Upper lobe of left lung (tissue), 6 donors: ENCODE results near the gene PITPNM1. TPM values are rescaled to one million over a fixed set of nuclear protein-coding genes. Genes with fewer than 3 reads are reported as not detected.
A peak's percentile ranks its signal among the peaks of the same experiment; 100 is the strongest.

Source experiments
- ATAC-seq, 2 donors: fragments of 200-7000 bp; cut with Tn5 transposase; one replicate each; pipeline ENCODE4 v1.9.1; 2022; ENCODE audit warnings: mild to moderate bottlenecking in 2 of 2, moderate library complexity in 2 of 2; ENCODE audit not compliant: low FRiP score in 2 of 2
- DNase-seq, 2 donors: peaks; one replicate each; pipeline ENCODE4 v3.0.0-alpha.2; 2019 to 2020
- H3K27ac ChIP-seq, 4 donors: fragments of 200-600 bp; sonication (generic); one replicate each; pipeline ENCODE4 v1.5.1; 2016 to 2019
- H3K27me3 ChIP-seq, 4 donors: fragments of 200-600 bp; sonication (generic); one replicate each; pipeline ENCODE4 v1.5.1; 2017 to 2019
- H3K36me3 ChIP-seq, 4 donors: fragments of 200-600 bp; sonication (generic); one replicate each; pipeline ENCODE4 v1.5.1; 2016 to 2019
- H3K4me1 ChIP-seq, 4 donors: fragments of 200-600 bp; sonication (generic); one replicate each; pipeline ENCODE4 v1.5.1; 2018 to 2019
- H3K4me3 ChIP-seq, 4 donors: fragments of 200-600 bp; sonication (generic); one replicate each; pipeline ENCODE4 v1.5.1; 2017 to 2019; ENCODE audit warnings: mild to moderate bottlenecking in 2 of 4, moderate library complexity in 1 of 4
- H3K9me3 ChIP-seq, 4 donors: fragments of 200-600 bp; sonication (generic); one replicate each; pipeline ENCODE4 v1.5.1; 2018 to 2019
- CTCF ChIP-seq, 6 experiments: fragments of 450-650 bp in 4 of 6; fragments of 200-600 bp in 2 of 6; sonication (generic) in 2 of 6; IDR thresholded peaks; one replicate each; pipeline ENCODE4 v1.5.1; 2016 to 2019; ENCODE audit warnings: antibody characterized with exemption in 6 of 6
- EP300 ChIP-seq, 4 donors: sonication (generic); formaldehyde crosslinking; IDR thresholded peaks; one replicate each; pipeline ENCODE4 v1.5.1; 2017; ENCODE audit warnings: antibody characterized with exemption in 4 of 4, control low read depth in 2 of 4
- POLR2A ChIP-seq, 4 donors: fragments of 450-650 bp; IDR thresholded peaks; one replicate each; pipeline ENCODE4 v1.5.1; 2016 to 2017; ENCODE audit warnings: antibody characterized with exemption in 4 of 4, mild to moderate bottlenecking in 2 of 4
- POLR2AphosphoS5 ChIP-seq, 2 donors: sonication (generic); formaldehyde crosslinking; IDR thresholded peaks; one replicate each; pipeline ENCODE4 v1.5.1; 2017; ENCODE audit warnings: antibody characterized with exemption in 2 of 2
- WGBS, 2 donors: methylation state at CpG; one replicate each; pipeline ENCODE4 v1.1.5; 2017 to 2018; 5-methylcytosine and 5-hydroxymethylcytosine counted together
- total RNA-seq, 6 donors: library from RNA; depleted of rRNA in 4 of 6; stranded (reverse); fragments of >200 nt in 4 of 6; gene quantifications; one replicate each; pipeline versions ENCODE4 v1.1.0 to v1.2.1, GENCODE V29; 2016 to 2021
- donor health status: DM: no; HTN: no; CAD: no; lungs with moderate emphysema.
- donor health status: DM: no; HTN: yes; CAD: no; lungs with severe emphysema.

PITPNM1 gene
- total RNA-seq, 6 donors from 2014 or later = 32.0 to 90.1 (median 40.7) TPM

GRCh38 chr11:67463680-67464410, 41.3 kb downstream of the PITPNM1 start:
- H3K4me1 ChIP-seq = peaks cover 28 to 46% (median 36%) of the 10 kb centered on the region in 4 donors
- WGBS, 2 donors = 77 to 78% methylated on average over 19 to 20 of the region's 20 CpGs
- H3K4me3 ChIP-seq = peak overlapping the region in 3 of 4 donors; percentile 54 to 60 (median 57)
- H3K27ac ChIP-seq = peak overlapping the region; percentile 85 to 96 (median 92)
- no peaks in the 10 kb centered on the region for H3K9me3 ChIP-seq
- TF ChIP-seq POLR2A (IDR thresholded peaks at IDR 0.05) = peak in 1 of 4 donors; percentile 60
- no peak for TF ChIP-seq CTCF (IDR thresholded peaks at IDR 0.05)
- TF ChIP-seq POLR2AphosphoS5 (IDR thresholded peaks at IDR 0.05) = peak in 1 of 2 donors; percentile 23
- peak; percentile 25 to 74 for ATAC-seq
- no peaks in the 10 kb centered on the region for H3K27me3 ChIP-seq
- peak; percentile 77 to 89 for DNase-seq
- H3K36me3 ChIP-seq = no peaks in the 10 kb centered on the region

GRCh38 chr11:67463186-67463585, 42.0 kb downstream of the PITPNM1 start:
- no peak overlapping the region for H3K4me3 ChIP-seq
- no peak for DNase-seq
- WGBS, 2 donors = 93 to 98% methylated on average over 10 of the region's 10 CpGs
- H3K27ac ChIP-seq = peak overlapping the region in 1 of 4 donors; percentile 93
- TF ChIP-seq POLR2A (IDR thresholded peaks at IDR 0.05) (no peak), CTCF (IDR thresholded peaks at IDR 0.05) (no peak), EP300 (IDR thresholded peaks at IDR 0.05) (no peak), POLR2AphosphoS5 (IDR thresholded peaks at IDR 0.05) (no peak)
- no peaks in the 10 kb centered on the region for H3K9me3 ChIP-seq
- H3K27me3 ChIP-seq = no peaks in the 10 kb centered on the region
- H3K4me1 ChIP-seq = peaks cover 25 to 40% (median 32%) of the 10 kb centered on the region in 4 donors
- no peaks in the 10 kb centered on the region for H3K36me3 ChIP-seq
- no peak for ATAC-seq

- H3K36me3 ChIP-seq = no peaks in the 10 kb centered on the region
- WGBS, 2 donors = 91% methylated on average over 15 to 19 of the region's 19 CpGs
- H3K4me1 ChIP-seq = no peaks in the 10 kb centered on the region
- ATAC-seq (no peak), DNase-seq (peak in 1 of 2 donors; percentile 60)
- no peaks in the 10 kb centered on the region for H3K27me3 ChIP-seq
- H3K27ac ChIP-seq = no peak overlapping the region
- H3K4me3 ChIP-seq = no peak overlapping the region
- no peak for TF ChIP-seq POLR2AphosphoS5 (IDR thresholded peaks at IDR 0.05)
- TF ChIP-seq POLR2A (IDR thresholded peaks at IDR 0.05) = no peak
- TF ChIP-seq CTCF (IDR thresholded peaks at IDR 0.05) = no peak
- TF ChIP-seq EP300 (IDR thresholded peaks at IDR 0.05) = no peak
- H3K9me3 ChIP-seq = no peaks in the 10 kb centered on the region
These were observed 46.9 kb downstream of the PITPNM1 start for GRCh38 chr11:67458266-67458665.

- DNase-seq = peak in 1 of 2 donors; percentile 59
- Histone ChIP-seq H3K27me3 (no peaks in the 10 kb centered on the region), H3K36me3 (no peaks in the 10 kb centered on the region), H3K4me1 (peaks cover 0 to 5% (median 2%) of the 10 kb centered on the region in 4 donors), H3K4me3 (no peak overlapping the region), H3K27ac (no peak overlapping the region), H3K9me3 (no peaks in the 10 kb centered on the region)
- ATAC-seq = no peak
- 94 to 97% methylated on average over 11 to 12 of the region's 12 CpGs for WGBS, 2 donors
- TF ChIP-seq CTCF (IDR thresholded peaks at IDR 0.05) (no peak), POLR2A (IDR thresholded peaks at IDR 0.05) (no peak)
These were observed 47.7 kb downstream of the PITPNM1 start for GRCh38 chr11:67457453-67457852.
